IMR-90 (cell line): Measurements from ENCODE around the gene CNTLN. TPM values are rescaled to one million over a fixed set of nuclear protein-coding genes. Genes with fewer than 3 reads are reported as not detected.

Source experiments
- ATAC-seq: fragments of 200-7000 bp; cut with Tn5 transposase; 2 replicates; pipeline ENCODE4 v1.9.1; 2020; ENCODE audit warnings: low read depth, mild to moderate bottlenecking, moderate library complexity
- BruUV-seq: library from RNA; stranded (reverse); fragments of 400-500 nt; replicated peaks from 2 replicates; lab custom pipeline; 2021; lab: Mats Ljungman, UMichigan
- CTCF ChIA-PET: fragments of 300-600 bp; formaldehyde crosslinking; extraction: SDS; loops from one replicate; lab custom pipeline; 2021; ENCODE audit warnings: antibody characterized with exemption; lab: Yijun Ruan, JAX
- POLR2A ChIA-PET: fragments of 300-600 bp; sonication (Branson Sonifier 250); formaldehyde crosslinking; loops from one replicate; lab custom pipeline; 2022; ENCODE audit warnings: antibody characterized with exemption; ENCODE audit not compliant: unreplicated experiment; lab: Charles Lee
- DNase-seq: peaks from one replicate; pipeline ENCODE4 v3.0.0; 2013
- H2AFZ ChIP-seq: replicated peaks from 2 replicates; pipeline ENCODE3; 2013; ENCODE audit warnings: low read length, mild to moderate bottlenecking; ENCODE audit not compliant: poor library complexity
- H2AK5ac ChIP-seq: 2 replicates; pipeline ENCODE4 v1.6.1; 2013; ENCODE audit warnings: low read depth, low read length, inconsistent platforms
- H2AK9ac ChIP-seq: replicated peaks from 2 replicates; pipeline ENCODE3; 2013; ENCODE audit warnings: mild to moderate bottlenecking, low read depth, low read length, moderate library complexity; ENCODE audit not compliant: poor library complexity
- H2BK120ac ChIP-seq: 2 replicates; pipeline ENCODE4 v1.6.1; 2013; ENCODE audit warnings: low read depth, low read length, inconsistent platforms
- H2BK15ac ChIP-seq: 3 replicates; pipeline ENCODE4 v1.6.1; 2013; ENCODE audit warnings: low read depth, low read length, inconsistent platforms
- H2BK20ac ChIP-seq: 2 replicates; pipeline ENCODE4 v1.6.1; 2013; ENCODE audit warnings: low read depth, mild to moderate bottlenecking, inconsistent platforms, low read length, moderate library complexity
- H2BK5ac ChIP-seq: 2 replicates; pipeline ENCODE4 v1.6.1; 2013; ENCODE audit warnings: mild to moderate bottlenecking, low read depth, low read length, inconsistent platforms; ENCODE audit not compliant: poor library complexity, severe bottlenecking
- H3K14ac ChIP-seq: replicated peaks from 2 replicates; pipeline ENCODE4 v1.6.1; 2013; ENCODE audit warnings: low read depth, low read length, inconsistent platforms
- H3K18ac ChIP-seq: 2 replicates; pipeline ENCODE4 v1.6.1; 2013; ENCODE audit warnings: low read depth, low read length, control low read depth
- H3K23ac ChIP-seq: 2 replicates; pipeline ENCODE4 v1.6.1; 2013; ENCODE audit warnings: low read depth, low read length, inconsistent platforms
- H3K27ac ChIP-seq: 2 replicates; pipeline ENCODE4 v1.5.1; 2013; ENCODE audit warnings: mild to moderate bottlenecking, control low read depth, low read length; ENCODE audit not compliant: insufficient read depth
- H3K27me3 ChIP-seq: 2 replicates; pipeline ENCODE4 v1.6.1; 2013; ENCODE audit warnings: low read length; ENCODE audit not compliant: control insufficient read depth, insufficient read depth
- H3K36me3 ChIP-seq: 2 replicates; pipeline ENCODE4 v1.6.1; 2013; ENCODE audit warnings: low read length, mixed read lengths; ENCODE audit not compliant: control insufficient read depth, insufficient read depth
- H3K4ac ChIP-seq: 2 replicates; pipeline ENCODE4 v1.6.1; 2013; ENCODE audit warnings: low read depth, low read length, inconsistent platforms
- H3K4me1 ChIP-seq: 2 replicates; pipeline ENCODE4 v1.6.1; 2013; ENCODE audit warnings: low read length, mixed read lengths; ENCODE audit not compliant: control insufficient read depth, insufficient read depth
- H3K4me2 ChIP-seq: 2 replicates; pipeline ENCODE4 v1.6.1; 2013; ENCODE audit warnings: low read depth, mild to moderate bottlenecking, control low read depth, low read length, moderate library complexity
- H3K4me3 ChIP-seq: 2 replicates; pipeline ENCODE4 v1.5.1; 2013; ENCODE audit warnings: low read depth, mild to moderate bottlenecking, control low read depth, low read length, moderate library complexity; ENCODE audit not compliant: insufficient read depth
- H3K56ac ChIP-seq: 2 replicates; pipeline ENCODE4 v1.6.1; 2013; ENCODE audit warnings: low read length, inconsistent platforms; ENCODE audit not compliant: insufficient read depth; ENCODE audit errors: extremely low read depth
- H3K79me1 ChIP-seq, 2 experiments: 2 replicates each; pipeline ENCODE4 v1.6.1; 2013; ENCODE audit warnings: low read length in 2 of 2, inconsistent platforms in 1 of 2, low read depth in 1 of 2
- H3K9ac ChIP-seq: 2 replicates; pipeline ENCODE4 v1.6.1; 2013; ENCODE audit warnings: low read depth, low read length, control low read depth
- H3K9me1 ChIP-seq: 2 replicates; pipeline ENCODE4 v1.6.1; 2013; ENCODE audit warnings: low read length, inconsistent platforms; ENCODE audit not compliant: insufficient read depth
- H3K9me3 ChIP-seq: 2 replicates; pipeline ENCODE4 v1.6.1; 2013; ENCODE audit warnings: low read length; ENCODE audit not compliant: control insufficient read depth, insufficient read depth
- H4K20me1 ChIP-seq: 2 replicates; pipeline ENCODE4 v1.6.1; 2013; ENCODE audit warnings: low read length, inconsistent platforms; ENCODE audit not compliant: insufficient read depth
- H4K5ac ChIP-seq: 2 replicates; pipeline ENCODE4 v1.6.1; 2013; ENCODE audit warnings: mild to moderate bottlenecking, low read depth, low read length, control low read depth
- H4K8ac ChIP-seq, 2 experiments: 2 replicates each; pipeline ENCODE4 v1.6.1; 2013; ENCODE audit warnings: low read depth in 2 of 2, low read length in 2 of 2, control low read depth in 1 of 2, inconsistent platforms in 1 of 2
- H4K91ac ChIP-seq: 2 replicates; pipeline ENCODE4 v1.6.1; 2013; ENCODE audit warnings: low read depth, low read length, inconsistent platforms; ENCODE audit not compliant: insufficient read depth
- CHD1 ChIP-seq: IDR thresholded peaks from 2 replicates; pipeline ENCODE4 v1.6.1; 2012; ENCODE audit warnings: low read depth, low read length, improper control_type of control experiment
- CTCF ChIP-seq: conservative IDR thresholded peaks from 2 replicates; pipeline ENCODE4 v1.5.1; 2012; ENCODE audit warnings: mild to moderate bottlenecking, low read depth, low read length, improper control_type of control experiment
- RAD21 ChIP-seq: IDR thresholded peaks from 2 replicates; pipeline ENCODE4 v1.6.1; 2012; ENCODE audit warnings: low read length, improper control_type of control experiment
- RCOR1 ChIP-seq: IDR thresholded peaks from 2 replicates; pipeline ENCODE4 v1.6.1; 2012; ENCODE audit warnings: mild to moderate bottlenecking, low read length, improper control_type of control experiment; ENCODE audit not compliant: insufficient replicate concordance
- SMC3 ChIP-seq: fragments of 150-350 bp; IDR thresholded peaks from 2 replicates; pipeline ENCODE4 v1.6.1; 2016; ENCODE audit warnings: low read depth, mild to moderate bottlenecking, antibody characterized with exemption, low read length, moderate library complexity
- USF2 ChIP-seq: fragments of 150-350 bp; IDR thresholded peaks from 2 replicates; pipeline ENCODE4 v1.6.1; 2017; ENCODE audit warnings: mild to moderate bottlenecking, antibody characterized with exemption, low read length, low read depth
- WGBS, 2 experiments: methylation state at CpG; one replicate each; pipeline versions ENCODE4 v1.1.5 to v1.1.7; 2013; ENCODE audit warnings: missing lambda C conversion rate in 2 of 2; ENCODE audit not compliant: insufficient read length in 1 of 2; ENCODE audit errors: extremely low coverage in 2 of 2; 5-methylcytosine and 5-hydroxymethylcytosine counted together
- dilution Hi-C: fragments of 300-500 bp; cut with HindIII; formaldehyde crosslinking; loops from one replicate; pipeline ENCODE4 v1.14.3; 2018; ENCODE audit warnings: low sequenced_read_pairs; ENCODE audit not compliant: unreplicated experiment
- in situ Hi-C: fragments of 300-500 bp; cut with MboI; formaldehyde crosslinking; loops from 3 replicates; pipeline ENCODE4 v1.14.3; 2019; ENCODE audit warnings: low sequenced_read_pairs, inconsistent platforms, mixed read lengths
- intact Hi-C: fragments of 100-400 bp; cut with micrococcal nuclease; formaldehyde crosslinking; loops from 2 replicates; pipeline ENCODE4 v1.10.0; 2022
- polyA plus RNA-seq, 3 experiments: library from polyadenylated mRNA; depleted of rRNA; stranded (reverse); fragments of >200 nt; gene quantifications; 2 replicates each; pipeline ENCODE4 v1.2.3, GENCODE V29; 2012; ENCODE audit warnings: low replicate concordance in 1 of 3
- total RNA-seq: library from RNA; depleted of rRNA; stranded (reverse); fragments of >200 nt; gene quantifications from 2 replicates; pipeline ENCODE4 v1.2.3, GENCODE V29; 2012

CNTLN gene
- total and polyA plus RNA-seq, 2 of the 4 experiments (the other 2 are of a cell fraction): 3.8 to 5.9 TPM

- ATAC-seq (no peak), DNase-seq (no peak)
- no peak overlapping the region for H3K4ac ChIP-seq
- no TSS peak for BruUV-seq
- no peak overlapping the region for H4K8ac ChIP-seq
- H3K27me3 ChIP-seq: no peaks in the 10 kb centered on the region
- ChIA-PET POLR2A (no interaction called here), CTCF (no interaction called here)
- H3K79me1 ChIP-seq: no peaks in the 10 kb centered on the region
- dilution Hi-C loops (no loop called here), in situ Hi-C loops (no loop called here), intact Hi-C loops (no loop called here)
- H2AK9ac ChIP-seq: no peak overlapping the region
- H3K9me3 ChIP-seq: no peaks in the 10 kb centered on the region
- H2BK20ac ChIP-seq: no peak overlapping the region
- WGBS, 2 experiments: 75% methylated on average over 1 of the region's 1 CpG; no CpG with 5 or more reads in 1 of the 2 experiments
- no peak overlapping the region for H2AFZ ChIP-seq
- no peak overlapping the region for H3K23ac ChIP-seq
- TF ChIP-seq CHD1 (no peak), USF2 (no peak), RAD21 (no peak), CTCF (no peak), RCOR1 (no peak), SMC3 (no peak)
- H2BK15ac ChIP-seq: no peak overlapping the region
- H3K36me3 ChIP-seq: no peaks in the 10 kb centered on the region
- no peak overlapping the region for H4K91ac ChIP-seq
- H3K4me1 ChIP-seq: no peaks in the 10 kb centered on the region
- H3K4me2 ChIP-seq: no peak overlapping the region
- H3K14ac ChIP-seq: no peak overlapping the region
- H2BK120ac ChIP-seq: no peak overlapping the region
- H2AK5ac ChIP-seq: no peak overlapping the region
- H3K9me1 ChIP-seq: no peaks in the 10 kb centered on the region
- no peak overlapping the region for H3K56ac ChIP-seq
- no peak overlapping the region for H3K18ac ChIP-seq
- H3K27ac ChIP-seq: no peak overlapping the region
- no peak overlapping the region for H2BK5ac ChIP-seq
- H3K4me3 ChIP-seq: no peak overlapping the region
- no peak overlapping the region for H4K5ac ChIP-seq
- no peak overlapping the region for H3K9ac ChIP-seq
- no peaks in the 10 kb centered on the region for H4K20me1 ChIP-seq
Measured at GRCh38 chr9:17490110-17490509, 355.3 kb downstream of the CNTLN start.
